ENCODE measurements around the gene ZSCAN23. TPM values are rescaled to one million over a fixed set of nuclear protein-coding genes. Genes with fewer than 3 reads are reported as not detected.

The ZSCAN23 gene
- 10.3 and 11.2 TPM in 2 replicates for total RNA-seq (ENCODE audit: low replicate concordance)
- long read RNA-seq, partial matches to known transcripts, result 0 of 12 reads
- long read RNA-seq, other reads (novel, unspliced or antisense), result 12 of 12 reads

DNA sequence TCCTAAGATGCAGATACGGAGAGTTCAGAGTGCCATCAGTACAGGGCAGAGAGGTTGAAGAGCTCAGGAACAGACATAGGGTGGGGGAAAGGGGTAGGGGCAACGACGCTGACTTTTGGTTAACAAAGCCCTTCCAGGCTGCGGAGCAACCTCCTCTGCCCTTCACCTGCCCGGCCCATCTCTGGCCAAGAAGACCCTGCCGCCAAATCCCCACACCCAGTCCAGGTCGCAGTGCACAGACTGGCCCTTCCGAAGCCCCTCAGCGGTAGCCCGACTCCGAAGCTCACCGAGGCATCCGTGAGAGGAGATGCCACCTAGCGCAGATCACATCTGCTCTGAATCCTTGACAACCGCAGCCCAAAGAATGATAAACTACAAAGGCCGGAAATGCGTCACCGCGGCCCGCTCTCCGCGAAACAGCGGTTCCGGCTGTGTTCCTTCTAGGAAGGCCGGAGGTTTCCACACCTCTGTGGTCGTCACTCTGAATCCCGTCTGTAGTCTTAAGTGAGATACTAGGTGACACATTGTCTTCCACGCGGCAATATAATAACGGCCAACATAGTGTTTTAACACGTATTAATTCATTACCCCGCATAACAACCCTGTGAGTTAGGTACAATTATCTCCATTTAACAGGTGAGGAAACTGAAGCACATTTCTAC lies at the start of gene ZSCAN23:
TSS of gene ZSCAN23 (minus strand) at position 380 of the 662 bp plus-strand sequence. CDS start 7,225 bp downstream, outside the sequence.
- peak; percentile 83 for DNase-seq (ENCODE audit: extremely low spot score, unreplicated experiment)
- H3K9me3 Mint-ChIP-seq, result no peaks in the 10 kb centered on the region
- peak within 1 kb of the TSS; percentile 99 for H3K4me3 Mint-ChIP-seq
- no peaks in the 10 kb centered on the region for H3K27me3 Mint-ChIP-seq
- H3K4me1 Mint-ChIP-seq (ENCODE audit: unreplicated experiment), result peaks cover 12% of the 10 kb centered on the region
- no peaks in the 10 kb centered on the region for H3K36me3 Mint-ChIP-seq
- H3K27ac Mint-ChIP-seq, result peak within 1 kb of the TSS; percentile 97
- no peak for TF ChIP-seq CTCF (conservative IDR thresholded peaks at IDR 0.05)

GRCh38 chr6:28491984-28492317 lies 48.7 kb upstream of the ZSCAN23 start:
- no peak for TF ChIP-seq CTCF (conservative IDR thresholded peaks at IDR 0.05)
- Mint-ChIP-seq H3K4me1 (ENCODE audit: unreplicated experiment) (peaks cover 19% of the 10 kb centered on the region), H3K36me3 (no peaks in the 10 kb centered on the region), H3K27ac (peak overlapping the region; percentile 81), H3K9me3 (no peaks in the 10 kb centered on the region), H3K27me3 (peaks cover 9% of the 10 kb centered on the region), H3K4me3 (peak overlapping the region; percentile 78)
- no peak for DNase-seq (ENCODE audit: extremely low spot score, unreplicated experiment)

DNA sequence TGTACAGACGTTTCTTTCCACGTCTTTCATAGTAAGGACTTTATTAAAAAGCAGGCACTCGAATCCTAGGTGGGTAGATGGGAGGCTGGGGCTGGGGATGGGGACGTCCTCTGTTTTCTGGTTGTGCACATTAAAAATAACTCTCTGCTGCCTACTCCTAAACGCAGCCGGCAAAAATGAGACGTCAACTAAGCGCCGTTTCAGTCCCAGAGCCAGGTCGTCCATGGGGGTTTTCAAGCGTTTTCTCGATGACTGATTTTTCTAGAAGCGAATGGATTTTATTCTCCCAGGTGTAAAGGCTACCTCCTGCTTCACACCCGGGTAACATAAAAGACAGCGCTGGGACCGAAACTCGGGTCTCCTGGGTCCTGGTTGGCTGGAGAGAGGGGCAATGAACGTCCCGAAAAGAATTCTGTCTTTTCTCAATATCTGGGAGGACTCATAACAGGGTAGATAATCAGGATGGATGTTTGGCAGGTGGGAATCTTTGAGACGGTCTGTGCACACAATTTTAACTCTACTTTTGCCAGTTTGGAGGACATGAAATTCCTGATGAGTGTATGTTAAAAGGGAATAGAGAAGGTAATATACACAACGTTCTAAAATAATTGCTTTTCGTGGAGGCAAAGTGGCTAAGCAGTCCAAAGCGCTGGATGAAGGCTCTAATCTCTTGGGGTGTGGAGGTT lies 47.1 kb upstream of the ZSCAN23 start:
- Mint-ChIP-seq H3K36me3 (no peaks in the 10 kb centered on the region), H3K4me1 (ENCODE audit: unreplicated experiment) (peaks cover 19% of the 10 kb centered on the region), H3K4me3 (peak overlapping the region; percentile 92), H3K27me3 (peaks cover 11% of the 10 kb centered on the region), H3K27ac (peak overlapping the region; percentile 97), H3K9me3 (no peaks in the 10 kb centered on the region)
- no peak for TF ChIP-seq CTCF (conservative IDR thresholded peaks at IDR 0.05)
- DNase-seq (ENCODE audit: extremely low spot score, unreplicated experiment), result no peak

- Mint-ChIP-seq H3K4me3 (peak overlapping the region; percentile 92), H3K27me3 (peaks cover 14% of the 10 kb centered on the region), H3K27ac (peak overlapping the region; percentile 97), H3K4me1 (ENCODE audit: unreplicated experiment) (peaks cover 19% of the 10 kb centered on the region), H3K9me3 (no peaks in the 10 kb centered on the region), H3K36me3 (no peaks in the 10 kb centered on the region)
- DNase-seq (ENCODE audit: extremely low spot score, unreplicated experiment), result peak; percentile 76
- no peak for TF ChIP-seq CTCF (conservative IDR thresholded peaks at IDR 0.05)
Observed at GRCh38 chr6:28489366-28490204, 46.3 kb upstream of the ZSCAN23 start.

- Mint-ChIP-seq H3K4me3 (peak overlapping the region; percentile 92), H3K9me3 (no peaks in the 10 kb centered on the region), H3K27ac (peak overlapping the region; percentile 97), H3K36me3 (no peaks in the 10 kb centered on the region), H3K4me1 (ENCODE audit: unreplicated experiment) (peaks cover 19% of the 10 kb centered on the region), H3K27me3 (peaks cover 16% of the 10 kb centered on the region)
- DNase-seq (ENCODE audit: extremely low spot score, unreplicated experiment), result no peak
- TF ChIP-seq CTCF (conservative IDR thresholded peaks at IDR 0.05), result no peak
Observed at GRCh38 chr6:28488916-28489365, 45.6 kb upstream of the ZSCAN23 start.
